Endothelial cell of umbilical vein (primary cell): ENCODE measurements around the gene SLC25A21.

Experiments
- CTCF ChIP-seq, 2 donors: IDR thresholded peaks; 1 replicate in 1 of 2; 2 replicates in 1 of 2; pipeline ENCODE4 v1.5.1; 2011; ENCODE audit warnings: low read length in 2 of 2, mild to moderate bottlenecking in 2 of 2, moderate library complexity in 2 of 2, control low read depth in 1 of 2, inconsistent platforms in 1 of 2, low read depth in 1 of 2; ENCODE audit not compliant: insufficient read depth in 1 of 2; ENCODE audit errors: extremely low read depth in 1 of 2
- GATA2 ChIP-seq: IDR thresholded peaks from 2 replicates; pipeline ENCODE4 v1.7.0; 2011; ENCODE audit warnings: low read depth, mild to moderate bottlenecking, moderate library complexity, mixed read lengths, low read length; ENCODE audit not compliant: insufficient read length, insufficient read depth
- JUN ChIP-seq: IDR thresholded peaks from 2 replicates; pipeline ENCODE4 v1.6.1; 2011; ENCODE audit warnings: borderline replicate concordance, low read depth; ENCODE audit not compliant: insufficient read length, insufficient read depth
- POLR2A ChIP-seq: IDR thresholded peaks from 2 replicates; pipeline ENCODE4 v1.6.1; 2012; ENCODE audit warnings: low read depth, mild to moderate bottlenecking, control low read depth, low read length

- TF ChIP-seq CTCF (IDR thresholded peaks at IDR 0.05; ENCODE audit: extremely low read depth in 1 of 2, insufficient read depth in 1 of 2, low read depth in 1 of 2, low read length in 2 of 2): no peak
- no peak for TF ChIP-seq POLR2A
- no peak for TF ChIP-seq GATA2
- TF ChIP-seq JUN: no peak
Measured at GRCh38 chr14:36773558-36773957, 398.8 kb downstream of the SLC25A21 start.
